Measurements from ENCODE around the gene HRG.
"Not testable (repeated sequence)": the region's sequence is repeated elsewhere in the genome, so short reads cannot be mapped to it uniquely, and the experiment has no call there.

HRG gene

DNA sequence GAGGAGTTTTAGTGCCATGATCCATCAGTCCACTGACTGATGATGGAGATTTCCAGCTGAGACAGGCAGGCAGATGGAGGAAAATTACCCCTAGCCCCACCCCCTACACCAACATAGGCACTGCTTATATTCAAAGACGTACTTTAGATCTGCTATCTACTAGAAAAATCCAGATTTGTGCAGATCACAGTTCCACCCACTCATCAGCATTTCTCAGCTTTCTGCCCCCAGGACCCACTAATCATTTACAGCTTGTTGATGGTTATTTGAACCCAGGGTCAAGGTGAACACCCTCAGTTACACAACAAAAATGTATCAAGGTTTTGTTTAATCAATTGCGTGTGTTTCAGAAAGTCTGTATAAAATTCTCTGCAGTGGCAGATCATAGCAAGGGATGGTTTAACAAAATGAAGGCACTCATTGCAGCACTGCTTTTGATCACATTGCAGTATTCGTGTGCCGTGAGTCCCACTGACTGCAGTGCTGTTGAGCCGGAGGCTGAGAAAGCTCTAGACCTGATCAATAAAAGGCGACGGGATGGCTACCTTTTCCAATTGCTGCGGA, at the start of gene HRG:
TSS of gene HRG (plus strand) at position 390 of the 564 bp plus-strand sequence. CDS start at position 408, 18 bp downstream.
- no peak for DNase-seq (ENCODE audit: low spot score)

DNA sequence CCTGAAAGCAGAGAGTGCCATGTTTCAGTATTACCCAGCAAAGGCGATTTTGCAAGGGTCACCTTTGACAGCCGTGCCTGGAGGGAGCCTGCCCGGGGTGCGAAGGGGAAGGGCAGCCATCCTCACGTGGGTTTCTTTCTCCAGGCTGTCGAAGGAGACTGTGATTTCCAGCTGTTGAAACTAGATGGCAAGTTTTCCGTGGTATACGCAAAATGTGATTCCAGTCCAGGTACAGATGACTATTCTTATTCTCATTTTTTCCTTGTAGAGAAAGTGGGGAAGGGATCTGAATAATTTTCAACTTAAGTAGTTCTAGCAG, 49.6 kb upstream of the HRG start:
- no peak for DNase-seq (ENCODE audit: low spot score)

DNA sequence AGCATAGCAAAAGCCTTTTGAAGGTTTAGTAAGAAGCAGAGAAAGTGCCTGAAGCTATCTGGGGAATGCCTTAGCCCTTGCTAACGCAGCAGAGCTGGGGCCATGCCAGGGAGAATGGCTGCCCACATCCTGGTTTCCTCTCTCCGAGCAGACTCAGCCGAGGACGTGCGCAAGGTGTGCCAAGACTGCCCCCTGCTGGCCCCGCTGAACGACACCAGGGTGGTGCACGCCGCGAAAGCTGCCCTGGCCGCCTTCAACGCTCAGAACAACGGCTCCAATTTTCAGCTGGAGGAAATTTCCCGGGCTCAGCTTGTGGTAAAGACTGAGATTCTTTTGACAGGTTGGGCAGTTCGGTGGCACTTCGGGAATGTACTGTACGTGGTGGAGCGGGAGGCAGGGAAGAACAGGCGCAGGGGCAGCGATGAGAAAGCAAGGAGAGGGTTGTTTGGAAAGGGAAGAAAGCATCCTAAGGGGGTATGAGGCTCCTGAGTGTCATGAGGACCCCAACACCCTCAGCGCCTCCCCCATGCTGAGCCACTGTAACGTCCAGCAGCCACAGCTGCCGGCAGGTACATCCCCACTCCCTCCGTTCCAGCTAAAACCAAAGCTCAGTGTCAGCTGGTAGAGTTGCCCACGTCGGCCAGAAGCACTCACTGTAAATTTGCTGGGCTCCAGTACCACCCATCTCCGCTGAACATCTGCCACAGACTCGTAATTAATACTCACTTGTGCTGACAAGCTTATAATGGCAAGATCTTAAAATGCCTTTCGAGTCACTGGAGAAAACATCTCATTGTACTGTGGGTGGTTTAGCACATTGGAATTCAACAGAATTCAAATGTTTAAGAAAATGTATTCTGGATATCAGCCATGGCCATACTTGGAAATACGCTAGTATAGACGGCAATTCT, 48.5 kb upstream of the HRG start:
- DNase-seq (ENCODE audit: low spot score): peak; percentile 64

- no peak for DNase-seq (ENCODE audit: low spot score)
Measured at GRCh38 chr3:186618318-186618938, 47.4 kb upstream of the HRG start.

- no peak for DNase-seq (ENCODE audit: low spot score)
Measured at GRCh38 chr3:186619787-186620212, 46.0 kb upstream of the HRG start.

GRCh38 chr3:186620213-186621092, 45.4 kb upstream of the HRG start:
- DNase-seq (ENCODE audit: low spot score): no peak

DNA sequence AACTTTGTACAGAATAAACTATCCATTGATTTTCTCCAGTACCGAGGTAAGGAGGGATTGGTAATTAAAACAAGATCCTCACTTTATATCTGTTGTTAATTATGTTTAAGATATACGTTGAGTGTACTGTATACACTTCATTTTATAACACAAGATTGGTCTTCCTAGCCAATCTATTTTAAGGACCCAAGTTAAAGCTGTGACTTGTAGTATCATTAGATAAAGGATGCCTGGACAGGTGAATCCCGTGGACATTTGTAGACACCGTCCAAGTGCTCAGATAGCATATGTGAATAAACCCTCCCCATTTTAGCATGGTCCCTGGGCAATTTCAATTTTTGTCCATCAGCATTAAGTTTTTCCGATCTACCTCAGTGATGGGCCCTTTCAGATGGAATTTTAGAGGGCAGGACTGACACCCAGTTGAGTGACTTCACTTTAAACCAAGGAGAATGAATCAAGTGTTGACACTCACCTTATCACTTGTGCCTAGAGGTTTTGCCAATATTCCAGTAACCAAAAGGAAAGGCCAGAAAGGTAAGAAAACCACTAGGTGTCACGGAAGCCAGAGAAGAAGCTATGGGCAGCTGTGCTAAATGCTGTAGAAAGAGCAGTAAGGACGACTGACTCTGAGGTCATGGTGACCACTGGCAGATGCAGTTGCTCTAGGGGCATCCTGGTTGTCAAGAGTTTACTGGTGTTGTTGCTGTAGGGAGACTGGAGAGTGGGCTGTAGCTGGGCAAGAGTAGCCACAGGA, 43.7 kb upstream of the HRG start:
- DNase-seq (ENCODE audit: low spot score): no peak

DNA sequence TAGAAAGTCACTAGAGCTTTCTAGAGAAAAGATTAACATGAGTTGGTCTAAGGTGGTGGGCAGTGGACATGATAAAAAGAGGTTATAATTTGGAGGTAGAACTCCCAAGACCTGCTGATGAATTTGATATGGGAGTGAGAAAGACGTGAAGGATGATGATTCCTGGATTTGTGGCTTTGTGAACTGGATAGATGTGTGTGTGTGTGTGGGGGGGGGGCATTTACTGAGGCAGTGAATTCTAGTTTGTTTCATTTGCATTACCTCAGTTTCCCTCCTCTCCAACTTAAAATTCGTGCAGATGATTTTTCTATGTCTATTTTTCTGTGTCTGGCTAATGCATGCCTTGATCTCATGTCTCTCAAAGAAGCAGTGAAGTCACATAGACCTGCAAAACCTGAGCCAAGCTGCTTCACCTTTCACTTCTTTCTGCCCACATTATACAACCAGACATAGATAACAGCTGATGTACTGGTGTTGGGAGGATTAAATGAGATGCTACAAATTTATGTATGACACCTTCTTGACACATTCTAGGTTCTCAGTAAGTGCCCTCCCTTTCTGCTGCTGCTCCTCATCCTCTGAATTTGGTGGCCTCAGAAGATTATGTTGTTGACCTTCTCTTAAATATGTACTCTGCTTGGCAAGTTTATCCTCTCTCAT, 43.0 kb upstream of the HRG start:
- DNase-seq (ENCODE audit: low spot score): no peak

- no peak for DNase-seq (ENCODE audit: low spot score)
Measured at GRCh38 chr3:186624598-186624997, 41.2 kb upstream of the HRG start.

DNA sequence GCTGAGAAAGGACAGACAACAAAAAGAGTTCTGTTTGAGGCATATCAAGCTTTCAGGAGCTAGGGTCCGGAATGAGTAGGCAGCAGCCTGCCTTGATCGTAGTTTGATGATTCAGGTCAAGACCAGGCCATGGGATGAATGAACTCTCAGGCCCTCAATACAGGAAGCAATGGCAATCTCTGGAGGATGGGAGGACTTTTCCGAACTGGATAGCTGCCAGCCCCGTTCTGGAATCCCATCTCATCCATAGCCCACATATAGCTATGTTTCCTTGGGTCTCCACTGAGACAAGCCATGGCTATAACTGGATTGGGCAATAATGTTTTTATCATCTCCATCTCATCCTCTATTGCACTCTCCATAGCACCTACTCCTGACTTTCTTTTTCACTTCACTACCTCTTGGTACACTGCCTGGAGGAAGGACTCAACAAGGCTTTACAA, 40.2 kb upstream of the HRG start:
- DNase-seq (ENCODE audit: low spot score): no peak

- DNase-seq (ENCODE audit: low spot score): no peak
Measured at GRCh38 chr3:186626254-186626847, 39.5 kb upstream of the HRG start.

- DNase-seq (ENCODE audit: low spot score): no peak
Measured at GRCh38 chr3:186627852-186628414, 37.9 kb upstream of the HRG start.

GRCh38 chr3:186628756-186629155, 37.1 kb upstream of the HRG start:
- DNase-seq (ENCODE audit: low spot score): no peak

- DNase-seq (ENCODE audit: low spot score): no peak
Measured at GRCh38 chr3:186630950-186631641, 34.7 kb upstream of the HRG start.

DNA sequence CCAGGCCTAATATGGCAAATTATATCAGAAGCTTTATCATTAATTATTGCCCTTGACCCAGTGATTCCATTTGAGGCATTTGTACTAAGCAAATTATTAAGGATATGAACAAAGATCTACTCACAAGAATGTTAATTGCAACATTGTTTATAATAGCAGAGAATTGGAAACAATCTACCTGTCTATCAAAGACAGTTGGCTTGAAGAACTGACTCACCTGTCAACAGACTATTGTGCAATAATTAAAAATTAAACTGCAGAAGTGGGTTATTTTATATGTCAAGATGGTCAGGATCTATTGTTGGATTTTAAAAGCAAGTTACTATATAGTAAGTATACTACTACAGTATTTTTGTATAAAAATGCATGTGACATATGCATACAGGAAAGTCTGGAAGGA, 32.3 kb upstream of the HRG start:
- DNase-seq (ENCODE audit: low spot score): no peak

DNA sequence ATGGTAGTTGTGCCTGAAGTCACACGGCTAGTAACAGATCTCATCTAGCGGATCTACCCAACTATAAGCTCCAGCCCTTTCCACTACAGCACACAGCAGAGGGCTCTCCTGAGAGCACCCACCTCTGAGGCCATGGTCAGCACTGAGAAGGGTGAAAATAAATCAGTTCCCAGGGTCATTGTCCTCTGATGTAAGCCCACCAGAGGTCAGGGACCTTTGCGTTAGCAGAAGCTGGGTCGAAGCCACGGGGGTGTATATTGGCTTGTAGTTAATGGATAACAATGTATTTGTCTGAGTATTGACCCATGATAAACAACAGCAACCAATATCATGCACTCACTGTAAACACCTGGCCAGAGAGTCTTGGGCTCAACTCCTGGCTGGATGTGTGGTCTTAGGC, 31.6 kb upstream of the HRG start:
- DNase-seq (ENCODE audit: low spot score): not testable (repeated sequence)

DNA sequence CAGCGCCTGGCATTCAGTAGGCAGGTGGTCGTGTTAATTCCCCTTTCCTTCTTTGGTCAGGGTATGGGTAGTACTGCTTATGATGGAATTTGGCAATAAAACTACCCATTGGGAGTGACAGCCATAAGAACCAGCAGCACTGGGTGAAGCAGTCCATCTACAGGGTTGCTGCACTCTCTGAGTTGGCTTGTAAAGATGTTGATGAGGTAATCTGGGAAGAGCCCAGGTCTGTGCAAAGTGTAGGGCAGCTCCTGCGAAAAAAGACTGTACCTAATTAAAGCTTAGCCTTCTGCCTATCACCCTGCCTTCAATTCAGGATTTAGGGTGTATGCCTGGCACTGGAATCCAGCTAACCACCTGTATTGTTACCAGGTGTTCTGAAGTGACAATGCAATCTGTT, 30.3 kb upstream of the HRG start:
- DNase-seq (ENCODE audit: low spot score): no peak

DNA sequence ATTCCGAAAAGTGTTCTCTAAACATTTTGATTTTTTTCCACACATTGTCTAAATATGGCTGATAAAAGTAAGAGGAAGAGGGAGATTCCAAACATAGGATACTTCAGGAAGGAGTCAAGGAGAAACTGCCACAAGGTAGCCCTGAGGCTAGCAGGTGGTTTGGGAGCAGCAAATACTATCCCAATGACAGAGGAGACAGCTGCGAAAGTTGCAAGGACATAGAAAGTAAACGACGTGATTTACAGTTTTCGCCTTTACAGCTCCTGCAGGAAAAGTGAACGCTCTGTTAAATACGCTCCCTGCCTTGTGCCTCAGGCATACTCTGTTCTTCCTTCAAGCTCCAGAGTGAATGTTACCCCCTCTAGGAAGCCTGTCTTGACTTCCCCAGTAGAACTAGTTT, 29.3 kb upstream of the HRG start:
- DNase-seq (ENCODE audit: low spot score): no peak

- DNase-seq (ENCODE audit: low spot score): no peak
Measured at GRCh38 chr3:186637686-186638085, 28.1 kb upstream of the HRG start.

DNA sequence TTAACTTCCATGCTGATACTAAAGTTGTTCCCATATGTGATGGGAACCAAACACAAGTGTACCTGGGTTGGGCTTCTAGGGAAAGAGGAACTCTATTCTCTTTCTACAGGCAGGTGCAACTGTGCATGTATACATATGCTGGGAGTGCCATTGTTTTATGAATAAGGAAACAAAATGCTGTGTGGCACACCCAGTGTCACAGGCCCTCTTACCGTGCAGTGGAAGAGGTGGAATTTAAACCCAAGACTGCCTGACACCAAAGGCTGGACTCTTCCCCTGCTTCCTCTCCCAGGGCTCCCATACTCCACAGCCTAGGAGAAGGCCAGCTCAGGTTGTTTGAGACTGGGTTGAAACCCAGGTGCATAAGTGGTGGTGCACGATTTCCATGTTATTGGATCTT, 27.6 kb upstream of the HRG start:
- DNase-seq (ENCODE audit: low spot score): no peak
